GM12891 (cell line): Measurements from ENCODE around the gene GPHB5.

ENCODE experiments used
- POLR2AphosphoS5 ChIP-seq: IDR thresholded peaks from 2 replicates; pipeline ENCODE4 v1.6.1; 2011; ENCODE audit warnings: low read depth, low read length, control low read depth
- SPI1 ChIP-seq: IDR thresholded peaks from 2 replicates; pipeline ENCODE4 v1.6.1; 2011; ENCODE audit warnings: low read depth, low read length, control low read depth

DNA sequence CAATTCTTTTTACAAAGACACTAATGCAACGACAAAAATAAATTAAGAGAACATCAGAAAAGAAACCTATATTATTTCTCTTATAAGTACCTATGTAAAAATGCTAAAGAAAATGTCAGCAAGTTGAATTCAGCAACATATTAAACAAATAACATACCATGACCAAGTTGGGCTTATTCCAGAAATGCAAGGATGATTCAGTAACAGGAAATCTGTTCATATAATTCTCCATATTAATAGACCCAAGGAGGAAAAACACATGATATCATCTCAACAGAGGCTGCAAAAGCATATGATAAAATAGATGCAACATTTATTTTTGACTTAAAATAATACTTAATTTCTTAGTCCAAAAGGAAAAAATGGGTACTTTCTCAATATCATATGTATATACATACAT, 25.1 kb upstream of the GPHB5 start:
- TF ChIP-seq SPI1 (no peak), POLR2AphosphoS5 (no peak)
